ENCODE measurements around the gene SP9.

DNA sequence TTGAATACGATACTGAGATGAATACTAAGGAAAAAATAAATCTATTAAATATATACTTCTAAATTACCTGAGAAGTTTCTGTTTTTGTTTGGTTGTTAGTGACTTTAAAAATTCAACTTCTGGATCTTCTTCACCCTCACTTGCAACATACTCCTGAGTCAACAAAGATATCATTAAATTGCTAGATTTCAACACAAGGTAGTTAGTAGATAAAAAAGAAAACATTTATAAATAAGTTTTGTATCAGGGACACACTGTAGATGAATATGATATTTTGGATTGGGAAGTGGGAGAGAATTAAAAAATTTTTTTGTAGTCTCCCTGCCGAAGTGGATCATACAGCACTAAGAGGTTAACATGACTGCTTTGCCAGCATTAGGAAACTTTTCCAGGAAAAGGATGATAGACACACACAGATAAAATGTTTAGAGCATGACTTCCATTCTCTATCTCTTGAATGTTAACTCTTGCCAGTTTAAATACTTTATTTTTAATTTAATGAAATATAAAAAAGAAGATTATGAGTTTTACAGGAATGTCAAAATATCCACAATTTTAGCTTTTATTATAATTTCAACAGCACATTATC is 15.9 kb downstream of the SP9 start:
- no peak for TF ChIP-seq EZH2 (IDR thresholded peaks at IDR 0.05; ENCODE audit: low read depth)
- no peak for TF ChIP-seq CTCF (conservative IDR thresholded peaks at IDR 0.05)

Measured in PC-9 (cell line).